ENCODE results near the gene ABCA3.

The ABCA3 gene

GRCh38 chr16:2317231-2318020, 23.1 kb downstream of the ABCA3 start:
- DNase-seq (ENCODE audit: low read depth) = no peak

- no peak for DNase-seq (ENCODE audit: low read depth)
Observed at GRCh38 chr16:2308089-2308962, 32.2 kb downstream of the ABCA3 start.

DNA sequence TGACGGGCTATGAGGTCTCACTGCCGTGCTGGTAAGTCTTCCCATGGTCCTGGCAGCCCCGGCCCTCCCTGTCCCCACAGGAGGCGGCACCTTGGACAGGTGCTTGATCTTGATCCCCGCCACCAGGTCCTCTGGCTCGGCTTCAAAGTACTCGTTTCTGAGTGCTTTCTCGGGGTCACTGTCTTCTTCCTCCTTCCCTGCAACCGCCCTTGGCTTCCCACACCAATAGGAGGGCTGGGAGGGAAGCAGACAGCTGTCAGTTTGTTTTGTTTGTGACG, 40.7 kb downstream of the ABCA3 start:
- no peak for DNase-seq (ENCODE audit: low read depth)

DNA sequence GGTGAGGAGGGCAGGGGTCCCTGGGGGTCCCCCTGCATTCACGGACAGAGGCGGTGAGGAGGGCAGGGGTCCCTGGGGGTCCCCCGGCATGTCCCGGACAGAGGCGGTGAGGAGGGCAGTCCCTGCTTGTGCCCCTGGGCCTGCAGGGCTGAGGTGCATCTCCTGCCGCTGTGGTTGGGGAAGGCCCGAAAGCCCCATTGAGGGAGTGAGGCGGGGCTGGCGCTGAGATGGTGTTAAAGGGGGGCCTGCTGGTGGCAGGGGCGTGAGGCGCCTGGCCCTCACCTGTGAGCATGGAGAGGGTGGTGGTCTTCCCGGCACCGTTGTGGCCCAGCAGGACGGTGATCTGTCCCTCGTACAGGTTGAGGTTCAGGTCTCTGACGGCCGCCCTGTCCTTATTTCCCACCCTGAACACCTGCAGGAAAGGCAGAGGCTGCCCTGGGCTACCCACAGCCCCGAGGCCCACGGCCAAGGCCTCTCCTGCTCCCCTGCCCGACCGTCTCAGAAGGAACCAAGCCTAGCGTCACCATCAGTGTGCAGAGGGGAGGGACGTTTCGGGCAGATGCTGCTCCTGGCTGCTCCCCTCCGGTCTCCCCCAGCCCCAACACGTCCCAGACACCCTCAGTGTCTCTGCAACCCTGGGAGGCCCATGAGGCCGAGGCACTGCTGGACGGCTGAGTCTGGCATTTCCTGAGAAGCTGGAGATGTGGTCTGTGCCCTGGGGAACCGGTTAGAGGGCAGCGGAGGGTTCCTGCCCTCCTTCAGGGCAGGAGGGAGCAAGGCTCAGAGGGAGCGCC, 41.2 kb downstream of the ABCA3 start:
- no peak for DNase-seq (ENCODE audit: low read depth)

DNA sequence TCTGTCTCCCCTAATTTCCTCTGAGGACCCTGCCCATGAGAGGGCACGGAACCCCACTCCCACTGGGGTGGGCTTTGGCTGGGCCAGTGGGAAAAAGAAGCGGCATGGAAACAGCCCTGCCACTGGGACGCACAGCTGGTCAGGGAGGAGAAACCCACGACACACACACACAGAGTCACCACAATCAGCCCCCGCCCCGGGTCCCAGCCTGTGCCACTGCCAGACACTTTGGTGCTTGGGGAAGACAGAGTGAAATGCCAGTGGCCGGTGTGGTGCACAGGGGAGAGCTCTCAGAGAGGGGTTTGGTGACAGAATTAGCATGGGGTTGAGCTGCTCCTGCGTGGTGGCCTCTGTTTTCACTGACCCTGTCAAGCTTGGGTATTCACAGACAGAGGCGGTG, 41.9 kb downstream of the ABCA3 start:
- no peak for DNase-seq (ENCODE audit: low read depth)

- DNase-seq (ENCODE audit: low read depth) = no peak
Observed at GRCh38 chr16:2297506-2297860, 43.0 kb downstream of the ABCA3 start.

DNA sequence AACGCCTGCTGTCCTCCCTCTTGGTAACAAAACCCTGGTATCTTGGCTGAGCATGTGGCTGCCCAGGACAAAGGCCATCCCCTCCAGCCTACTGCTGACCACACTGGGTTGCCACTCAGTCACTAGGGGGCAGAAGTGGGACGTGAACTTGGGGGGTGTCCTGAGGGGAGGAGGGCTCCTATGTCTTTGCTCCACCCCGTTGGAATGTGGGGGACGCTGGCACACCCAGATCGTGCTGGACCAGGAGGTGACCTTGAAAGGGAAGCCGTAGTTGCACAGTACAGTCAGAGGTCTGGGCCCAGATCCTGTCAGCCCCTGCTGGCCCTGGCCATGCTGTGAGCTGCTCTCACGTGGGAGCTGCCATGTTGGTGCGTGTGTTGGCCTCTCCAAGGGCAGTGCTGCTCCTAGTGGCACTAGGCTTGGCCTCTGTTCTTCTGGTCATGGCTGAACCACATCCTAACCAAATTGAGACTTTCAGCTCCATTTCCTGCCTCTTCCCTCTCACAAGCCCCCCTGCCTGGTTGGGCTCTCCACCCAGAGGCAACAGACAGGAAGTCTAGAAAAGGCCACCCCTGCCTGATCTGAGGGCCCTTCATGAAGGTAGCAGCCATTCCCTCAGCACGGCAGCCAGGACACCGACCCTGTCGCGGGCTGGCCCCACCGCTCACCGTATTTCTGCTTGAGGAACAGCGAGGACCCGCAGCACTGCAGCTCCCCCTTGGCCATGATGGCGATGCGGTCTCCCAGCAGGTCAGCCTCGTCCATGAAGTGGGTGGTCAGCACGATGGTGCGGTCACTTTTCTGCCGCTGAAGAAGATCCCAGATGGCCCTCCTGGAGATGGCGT, 43.6 kb downstream of the ABCA3 start:
- DNase-seq (ENCODE audit: low read depth) = no peak

DNA sequence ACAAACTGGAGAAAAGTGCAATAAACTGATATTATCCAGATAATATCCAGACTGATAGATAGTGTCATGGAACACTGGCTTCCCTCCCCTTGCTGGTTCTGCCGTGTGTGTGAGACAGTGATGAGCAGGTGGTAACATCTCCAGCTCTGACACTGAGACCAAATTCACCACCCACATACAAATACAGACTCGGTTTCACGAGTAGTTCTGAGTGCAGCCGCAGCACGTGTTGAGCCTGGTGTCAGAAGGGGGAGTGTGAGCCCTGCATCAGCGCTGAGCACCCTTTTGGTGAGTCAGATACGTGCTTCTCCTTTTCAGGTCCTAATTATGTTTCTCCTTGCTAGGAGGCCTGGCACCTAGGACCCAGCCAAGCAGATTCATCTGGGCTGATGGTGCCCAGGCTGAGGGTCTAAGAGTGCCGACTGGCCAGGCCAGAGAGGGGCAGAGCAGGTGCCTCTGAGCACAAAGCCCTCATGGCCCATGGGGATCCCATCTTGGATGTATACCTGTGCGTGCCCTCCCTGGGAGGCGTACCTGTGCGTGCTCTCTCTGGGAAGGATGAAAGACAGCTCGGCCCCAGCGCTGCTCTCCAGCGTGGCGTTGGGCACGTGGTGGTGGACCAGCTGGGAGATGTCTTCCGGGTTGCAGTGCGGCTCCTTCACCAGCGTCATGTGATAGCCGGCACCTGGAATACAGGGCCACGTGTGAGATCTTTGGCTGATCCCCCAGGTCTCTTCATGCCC, 45.3 kb downstream of the ABCA3 start:
- DNase-seq (ENCODE audit: low read depth) = no peak

DNA sequence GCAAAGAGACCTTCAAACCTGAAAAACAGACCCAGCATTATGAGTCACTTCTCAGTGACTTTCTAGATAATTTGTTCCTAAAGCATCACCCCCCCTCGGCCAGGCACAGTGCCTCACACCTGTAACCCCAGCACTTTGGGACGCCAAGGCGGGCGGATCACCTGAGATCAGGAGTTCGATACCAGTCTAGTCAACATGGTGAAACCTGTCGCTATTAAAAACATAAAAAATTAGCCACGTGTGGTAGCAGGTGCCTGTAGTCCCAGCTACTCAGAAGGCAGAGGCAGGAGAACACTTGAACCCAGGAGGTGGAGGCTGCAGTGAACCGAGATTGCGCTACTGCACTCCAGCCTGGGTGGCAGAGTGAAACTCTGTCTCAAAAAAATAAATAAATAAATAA, 48.3 kb downstream of the ABCA3 start:
- no peak for DNase-seq (ENCODE audit: low read depth)

GRCh38 chr16:2289282-2289681, 51.2 kb downstream of the ABCA3 start:
- DNase-seq (ENCODE audit: low read depth) = no peak

GRCh38 chr16:2288726-2289125, 51.8 kb downstream of the ABCA3 start:
- no peak for DNase-seq (ENCODE audit: low read depth)

DNA sequence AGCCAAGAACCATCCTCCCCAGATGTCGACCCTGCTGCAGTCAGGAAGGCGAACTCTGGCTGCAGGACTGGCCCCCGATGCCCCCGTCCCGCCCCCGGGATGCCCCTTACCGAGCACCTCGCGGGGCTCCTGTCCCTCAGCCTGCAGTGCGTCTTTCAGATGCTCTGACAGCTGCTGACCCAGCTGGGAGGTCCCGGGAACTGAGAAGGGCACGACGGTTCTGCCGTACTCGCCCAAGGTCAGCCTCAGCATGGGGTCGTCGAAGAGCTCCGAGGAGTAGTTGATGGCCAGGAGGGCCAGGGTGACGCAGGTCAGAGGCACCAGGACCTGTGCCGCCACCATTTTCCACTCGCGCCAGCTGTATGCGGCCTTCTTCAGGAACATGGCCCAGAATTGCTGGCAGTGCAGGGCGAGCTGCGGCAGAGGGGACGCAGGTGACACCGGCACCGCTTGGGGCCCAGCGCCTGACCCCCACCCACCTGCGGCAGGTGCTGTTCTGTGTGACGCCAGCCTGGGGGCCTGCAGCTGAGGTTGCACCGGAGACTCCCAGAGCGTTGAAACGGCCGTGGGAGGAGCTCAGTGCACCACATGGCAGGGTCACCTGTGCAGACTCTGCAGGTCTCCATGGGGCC, 52.5 kb downstream of the ABCA3 start:
- DNase-seq (ENCODE audit: low read depth) = no peak

- no peak for DNase-seq (ENCODE audit: low read depth)
Observed at GRCh38 chr16:2286550-2286949, 54.0 kb downstream of the ABCA3 start.

- DNase-seq (ENCODE audit: low read depth) = no peak
Observed at GRCh38 chr16:2285731-2286191, 54.8 kb downstream of the ABCA3 start.

DNA sequence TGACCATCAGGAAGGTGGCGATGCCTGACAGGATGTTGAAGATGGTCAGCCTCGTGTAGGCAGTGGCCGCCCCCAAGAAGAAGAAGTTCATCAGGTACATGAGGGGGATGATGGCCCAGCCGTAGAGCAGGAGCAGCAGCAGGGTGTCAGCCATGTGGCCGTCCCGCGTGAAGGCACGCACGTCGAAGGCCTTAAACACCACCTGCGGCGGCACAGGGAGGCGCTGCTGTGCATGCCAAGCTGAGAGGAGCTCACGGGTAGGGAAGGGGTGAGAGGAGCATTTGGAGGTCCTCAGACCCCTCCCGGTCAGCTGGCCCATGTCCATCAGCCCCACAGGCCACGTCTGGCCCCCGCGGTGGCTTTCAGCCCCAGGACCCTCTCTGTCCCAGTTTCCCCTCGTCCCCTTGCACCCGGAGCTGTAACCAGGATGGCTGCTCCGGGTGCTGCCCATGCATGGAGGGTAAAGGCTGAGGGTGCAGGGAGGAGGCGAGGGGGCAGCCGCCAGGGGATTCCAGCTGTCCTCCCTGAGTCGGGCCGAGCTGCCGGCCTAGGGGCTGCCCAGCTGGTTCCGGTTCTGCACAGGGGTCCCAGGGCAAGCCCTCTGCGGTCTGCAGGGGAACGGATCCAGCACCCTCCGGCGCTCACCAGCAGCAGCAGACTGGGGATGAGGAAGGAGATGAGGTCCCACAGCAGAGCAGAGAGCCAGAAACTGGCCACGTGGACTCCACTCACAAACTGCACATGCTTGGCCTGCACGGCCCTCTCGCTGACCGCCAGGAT, 55.5 kb downstream of the ABCA3 start:
- DNase-seq (ENCODE audit: low read depth) = no peak

DNA sequence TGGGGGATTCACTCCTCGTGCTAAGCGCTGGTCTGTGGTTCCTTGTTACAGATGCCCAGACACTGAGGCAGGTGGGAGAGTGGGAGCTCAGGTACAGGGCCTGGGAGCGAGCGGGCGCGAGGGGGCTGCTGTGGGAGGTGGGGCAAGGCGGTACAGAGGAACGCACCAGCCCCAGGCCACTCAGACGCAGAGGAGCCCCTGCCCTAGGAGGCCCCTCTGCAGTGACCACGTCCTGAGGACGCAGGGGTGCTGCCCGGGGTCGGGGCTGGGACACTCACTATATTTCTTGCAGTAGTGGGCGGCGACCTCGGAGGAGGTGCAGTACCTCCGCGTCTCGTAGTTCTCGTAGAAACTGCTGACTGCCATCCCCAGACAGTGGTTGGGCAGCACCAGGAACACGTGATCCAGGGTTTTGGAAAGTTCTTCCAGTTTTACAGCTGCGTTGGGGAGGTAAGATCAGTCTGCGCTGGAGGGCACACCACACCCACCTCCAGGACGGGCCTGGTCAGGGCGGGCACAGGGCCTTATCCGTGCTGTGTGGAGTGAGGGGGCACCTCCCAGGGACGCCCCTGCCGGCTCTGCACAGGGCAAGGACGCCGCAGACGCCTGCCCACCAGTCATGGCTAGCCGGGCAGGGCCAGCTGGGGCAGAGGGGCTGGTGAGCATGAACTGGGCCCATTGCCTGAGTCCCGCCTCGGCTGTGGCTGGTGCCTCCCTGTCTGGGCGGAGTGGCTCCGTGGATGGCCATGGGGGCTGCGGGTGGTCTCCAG, 56.3 kb downstream of the ABCA3 start:
- DNase-seq (ENCODE audit: low read depth) = no peak

GRCh38 chr16:2282866-2283555, 57.5 kb downstream of the ABCA3 start:
- DNase-seq (ENCODE audit: low read depth) = no peak

DNA sequence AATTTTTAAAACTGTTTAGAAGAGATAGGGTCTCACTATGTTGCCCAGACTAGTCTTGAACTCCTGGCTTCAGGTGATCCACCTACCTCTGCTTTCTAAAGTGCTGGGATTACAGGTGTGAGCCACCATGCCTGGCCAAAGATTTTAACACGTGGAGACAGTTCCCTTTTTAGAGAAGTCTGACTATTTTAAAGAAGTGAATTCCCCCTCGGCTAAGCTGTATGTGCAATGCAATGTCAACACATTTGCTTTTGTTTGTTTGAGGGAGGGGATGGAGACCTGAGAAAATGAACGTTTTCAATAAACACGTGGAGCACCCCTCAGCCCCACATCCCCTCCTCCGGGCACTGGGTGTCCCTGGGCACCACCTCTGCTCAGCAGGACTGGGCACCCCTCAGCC, 58.3 kb downstream of the ABCA3 start:
- DNase-seq (ENCODE audit: low read depth) = no peak
